Adrenal gland (tissue), 12 donors: ENCODE data around the gene LRRK1. TPM values are rescaled to one million over a fixed set of nuclear protein-coding genes. Genes with fewer than 3 reads are reported as not detected.

ENCODE experiments used
- DNase-seq, 7 donors: peaks; one replicate each; pipeline ENCODE4 v3.0.0-alpha.2; 2019 to 2020
- H3K27ac ChIP-seq, 5 donors: fragments of 200-600 bp; sonication (generic) in 4 of 5; 1 replicate in 3 of 5; 2 replicates in 2 of 5; pipeline versions ENCODE4 v1.5.1 to v1.8.0; 2016 to 2020; ENCODE audit warnings: mild to moderate bottlenecking in 1 of 5
- H3K27me3 ChIP-seq: fragments of 200-600 bp; 2 replicates; pipeline ENCODE4 v1.8.0; 2021
- H3K36me3 ChIP-seq, 2 donors: fragments of 200-600 bp; replicated peaks in 1 of 2; 1 replicate in 1 of 2; 2 replicates in 1 of 2; pipeline versions ENCODE4 v1.5.1 to v1.8.0; 2018 to 2022
- H3K4me1 ChIP-seq, 2 donors: fragments of 200-600 bp; replicated peaks in 1 of 2; 1 replicate in 1 of 2; 2 replicates in 1 of 2; pipeline versions ENCODE4 v1.5.1 to v1.8.0; 2018 to 2021
- H3K4me3 ChIP-seq, 4 donors: fragments of 200-600 bp; sonication (generic) in 3 of 4; one replicate each; pipeline ENCODE4 v1.5.1; 2016 to 2018
- H3K9me3 ChIP-seq, 3 donors: fragments of 200-600 bp; sonication (generic) in 1 of 3; replicated peaks in 1 of 3; 1 replicate in 2 of 3; 2 replicates in 1 of 3; pipeline versions ENCODE4 v1.5.1 to v1.8.0; 2016 to 2021
- POLR2A ChIP-seq, 2 donors: fragments of 450-650 bp; IDR thresholded peaks; one replicate each; pipeline ENCODE4 v1.6.1; 2017; ENCODE audit warnings: antibody characterized with exemption in 2 of 2, mild to moderate bottlenecking in 2 of 2, moderate library complexity in 1 of 2
- WGBS, 4 donors: extraction: QIAGEN DNeasy Blood & Tissue Kit in 2 of 4; methylation state at CpG; one replicate each; pipeline versions ENCODE4 v1.1.5 to v1.1.7; 2013 to 2017; 5-methylcytosine and 5-hydroxymethylcytosine counted together
- intact Hi-C, 2 donors: fragments of 100-400 bp; cut with DNase I; formaldehyde crosslinking; loops; one replicate each; pipeline versions ENCODE4 v1.14.1 to v1.15.0; 2022 to 2023
- polyA plus RNA-seq, 3 donors: library from polyadenylated mRNA; stranded (reverse); fragments of 200-250 nt in 2 of 3; fragments of 350-450 nt in 1 of 3; fragmentation: Illumina TruSeq in 1 of 3; extraction: RNeasy Lipid Tissue Mini Kit (QIAGEN cat#74804) in 1 of 3; gene quantifications; one replicate each; pipeline ENCODE4 v1.2.3, GENCODE V29; 2013 to 2014
- total RNA-seq, 9 donors: library from RNA; depleted of rRNA in 4 of 9; stranded (reverse); fragments of >200 nt in 4 of 9; fragments of 120-200 nt in 1 of 9; fragmentation: NEBNext Ultra II Directional in 1 of 9; extraction: Animal tissue kit (Norgen Biotek cat#: 25700) in 1 of 9; gene quantifications; one replicate each; pipeline versions ENCODE4 v1.1.0 to v1.2.4, GENCODE V29; 2013 to 2023
- TF ChIP-seq, protein P1 (sequence below), 6 experiments: fragments of 450-650 bp in 4 of 6; fragments of 200-600 bp in 2 of 6; sonication (generic) in 1 of 6; IDR thresholded peaks; 1 replicate in 5 of 6; 2 replicates in 1 of 6; pipeline versions ENCODE4 v1.5.1 to v1.8.0; 2016 to 2021; ENCODE audit warnings: antibody characterized with exemption in 6 of 6, mild to moderate bottlenecking in 2 of 6, moderate library complexity in 1 of 6
- donor health status: healthy with polysubstance abuse.
- donor health status: Bipolar disorder and iron deficiency.
- donor health status: DM: yes; HTN: yes; CAD: no.
- donor health status: DM: no; HTN: no; CAD: no.
- donor health status: DM: no; HTN: no; CAD: no.
- donor health status: DM: yes; HTN: yes; CAD: no.

Gene LRRK1
- total and polyA plus RNA-seq, 12 donors: 0.44 to 13.1 (median 7.7) TPM

DNA sequence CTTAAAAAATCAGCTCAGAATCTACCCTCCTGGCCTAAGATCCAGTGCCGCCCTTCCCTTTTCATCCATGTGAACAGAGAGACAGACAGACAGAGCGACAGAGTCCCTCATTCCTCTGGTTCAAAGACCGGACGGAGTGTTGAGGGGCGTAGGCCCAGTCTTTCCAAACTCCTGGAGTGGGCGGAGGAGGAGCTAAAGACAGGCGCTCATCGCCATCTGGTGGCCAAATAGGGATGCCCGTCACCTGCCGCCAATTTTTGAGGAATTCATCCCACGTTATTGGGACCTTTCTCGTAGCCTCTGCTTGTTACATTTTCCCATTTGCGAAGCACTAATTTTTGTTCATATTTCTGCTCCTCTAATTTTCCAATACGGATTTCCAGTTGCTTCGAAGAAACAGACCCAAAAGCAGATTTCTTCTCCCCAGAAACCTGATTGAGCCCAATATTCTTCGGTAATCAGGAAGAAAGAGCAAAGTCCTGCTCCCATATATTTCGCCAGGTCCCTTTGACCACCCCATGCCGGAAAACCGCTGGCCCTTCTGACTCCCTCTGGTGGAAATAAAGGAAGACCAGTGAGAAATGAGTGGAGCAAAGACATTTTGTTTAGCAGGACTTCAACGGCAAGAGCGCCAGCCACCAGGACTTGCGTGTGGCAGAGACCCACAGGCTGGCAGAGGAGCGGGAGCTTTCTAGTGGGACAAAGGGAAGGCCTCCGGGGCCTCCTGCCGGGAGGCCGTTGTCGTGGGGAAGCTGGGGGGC, 88.0 kb downstream of the LRRK1 start:
- H3K36me3 ChIP-seq: peaks cover 0 to 5% of the 10 kb centered on the region in 2 donors
- H3K9me3 ChIP-seq: no peaks in the 10 kb centered on the region
- H3K4me1 ChIP-seq: peaks cover 0 to 10% of the 10 kb centered on the region in 2 donors
- H3K27me3 ChIP-seq: no peaks in the 10 kb centered on the region
- DNase-seq: peak; percentile 62 to 87 (median 76)
- WGBS, 4 donors: 26 to 28% (median 27%) methylated on average over 27 of the region's 27 CpGs
- intact Hi-C loops: loop anchor here (5.0 to 10.0 kb wide), 3 partner anchors 90 to 662 kb away; partner anchors contain the start of genes LRRK1 (in 2 of the 2) and ADAMTS17 (in 1 of the 2)
- TF ChIP-seq POLR2A (IDR thresholded peaks at IDR 0.05): no peak
- TF ChIP-seq, protein P1, sequence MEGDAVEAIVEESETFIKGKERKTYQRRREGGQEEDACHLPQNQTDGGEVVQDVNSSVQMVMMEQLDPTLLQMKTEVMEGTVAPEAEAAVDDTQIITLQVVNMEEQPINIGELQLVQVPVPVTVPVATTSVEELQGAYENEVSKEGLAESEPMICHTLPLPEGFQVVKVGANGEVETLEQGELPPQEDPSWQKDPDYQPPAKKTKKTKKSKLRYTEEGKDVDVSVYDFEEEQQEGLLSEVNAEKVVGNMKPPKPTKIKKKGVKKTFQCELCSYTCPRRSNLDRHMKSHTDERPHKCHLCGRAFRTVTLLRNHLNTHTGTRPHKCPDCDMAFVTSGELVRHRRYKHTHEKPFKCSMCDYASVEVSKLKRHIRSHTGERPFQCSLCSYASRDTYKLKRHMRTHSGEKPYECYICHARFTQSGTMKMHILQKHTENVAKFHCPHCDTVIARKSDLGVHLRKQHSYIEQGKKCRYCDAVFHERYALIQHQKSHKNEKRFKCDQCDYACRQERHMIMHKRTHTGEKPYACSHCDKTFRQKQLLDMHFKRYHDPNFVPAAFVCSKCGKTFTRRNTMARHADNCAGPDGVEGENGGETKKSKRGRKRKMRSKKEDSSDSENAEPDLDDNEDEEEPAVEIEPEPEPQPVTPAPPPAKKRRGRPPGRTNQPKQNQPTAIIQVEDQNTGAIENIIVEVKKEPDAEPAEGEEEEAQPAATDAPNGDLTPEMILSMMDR (IDR thresholded peaks at IDR 0.05): peak; percentile 78 to 91 (median 88)
- H3K4me3 ChIP-seq: no peak overlapping the region
- no peak overlapping the region for H3K27ac ChIP-seq

DNA sequence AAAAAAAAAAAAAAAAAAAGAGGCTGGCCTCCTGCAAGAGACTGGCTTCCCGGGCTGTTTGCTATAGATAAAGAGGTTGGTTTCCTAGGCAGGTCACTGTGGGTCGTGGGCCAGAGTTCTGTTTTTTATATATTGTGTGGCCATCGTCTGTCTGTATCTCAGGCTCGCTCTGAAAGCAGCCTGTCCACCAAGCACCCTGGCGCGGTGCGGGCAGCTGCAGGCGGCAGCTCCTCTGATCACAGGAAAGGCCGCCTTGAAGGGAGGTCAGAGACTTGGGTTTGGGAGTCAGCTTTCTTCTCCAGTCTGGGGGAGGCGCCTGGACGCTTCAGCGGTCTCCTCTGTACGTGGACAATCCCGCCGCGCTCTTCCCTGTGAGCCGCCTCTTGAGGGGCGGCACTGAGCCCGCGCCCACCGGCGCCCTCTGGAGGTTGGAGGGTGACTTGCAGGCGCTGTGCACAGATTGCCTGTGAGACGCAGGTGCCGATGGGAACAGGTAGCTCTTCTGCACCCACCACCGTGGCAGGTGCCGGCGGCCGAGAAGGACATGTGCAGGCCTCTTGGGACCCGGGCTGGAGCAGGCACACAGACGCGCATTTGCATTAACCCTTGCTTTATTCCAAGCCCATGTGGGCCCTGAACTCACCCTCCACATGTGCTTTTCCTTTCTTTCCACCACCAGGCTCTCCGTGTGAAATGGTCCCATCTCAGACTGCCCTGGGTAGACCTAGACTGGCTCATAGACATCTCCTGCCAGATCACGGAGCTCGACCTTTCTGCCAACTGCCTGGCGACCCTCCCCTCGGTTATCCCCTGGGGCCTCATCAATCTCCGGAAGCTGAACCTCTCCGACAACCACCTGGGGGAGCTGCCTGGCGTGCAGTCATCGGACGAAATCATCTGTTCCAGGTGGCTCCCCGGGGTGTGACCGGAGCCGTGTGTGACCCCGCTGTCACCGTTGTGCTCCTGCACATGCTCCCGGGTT, 89.3 kb downstream of the LRRK1 start:
- Histone ChIP-seq H3K4me1 (peaks cover 0 to 10% of the 10 kb centered on the region in 2 donors), H3K36me3 (peaks cover 0 to 5% of the 10 kb centered on the region in 2 donors), H3K4me3 (peak overlapping the region in 1 of 4 donors; percentile 45), H3K27ac (peak overlapping the region in 1 of 5 donors; percentile 60), H3K9me3 (no peaks in the 10 kb centered on the region), H3K27me3 (peaks cover 3% of the 10 kb centered on the region)
- WGBS, 4 donors: 17 to 31% (median 20%) methylated on average over 26 to 48 of the region's 48 CpGs
- intact Hi-C loops: loop anchor here (5.0 to 10.0 kb wide), 3 partner anchors 91 to 664 kb away; partner anchors contain the start of genes LRRK1 (in 2 of the 2) and ADAMTS17 (in 1 of the 2)
- peak; percentile 62 to 89 (median 78) for DNase-seq
- no peak for TF ChIP-seq POLR2A (IDR thresholded peaks at IDR 0.05)
- TF ChIP-seq, protein P1 (IDR thresholded peaks at IDR 0.05): peak; percentile 76 to 98 (median 90)

DNA sequence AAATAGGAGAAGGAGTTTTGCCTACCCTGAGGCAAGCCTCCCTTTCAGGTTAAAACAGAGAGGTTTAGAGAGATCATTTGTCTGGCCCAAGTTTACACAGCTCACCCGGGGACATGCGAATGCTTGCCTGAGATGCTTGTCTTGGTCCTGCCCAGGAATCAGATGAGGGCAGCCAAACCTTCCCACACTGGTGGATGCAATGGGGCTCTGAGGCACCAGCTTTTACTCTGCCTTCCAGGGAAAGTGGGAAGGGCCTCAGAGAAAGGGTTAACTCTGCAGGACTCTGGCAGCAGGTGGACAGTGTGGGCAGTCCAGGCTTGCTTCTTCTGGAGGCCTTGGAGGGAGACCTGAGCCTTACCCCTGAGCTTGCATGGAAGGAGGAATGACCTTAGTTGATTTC, 90.0 kb downstream of the LRRK1 start:
- peak in 1 of 7 donors; percentile 17 for DNase-seq
- WGBS, 4 donors: 68 to 91% (median 85%) methylated on average over 2 of the region's 2 CpGs
- intact Hi-C loops: loop anchor here (5.0 to 10.0 kb wide), 3 partner anchors 92 to 664 kb away; partner anchors contain the start of genes LRRK1 (in 2 of the 2) and ADAMTS17 (in 1 of the 2)
- peaks cover 5% of the 10 kb centered on the region for H3K27me3 ChIP-seq
- no peak for TF ChIP-seq POLR2A (IDR thresholded peaks at IDR 0.05)
- TF ChIP-seq, protein P1 (IDR thresholded peaks at IDR 0.05): no peak
- peaks cover 0 to 10% of the 10 kb centered on the region in 2 donors for H3K4me1 ChIP-seq
- H3K4me3 ChIP-seq: no peak overlapping the region
- H3K36me3 ChIP-seq: peaks cover 0 to 5% of the 10 kb centered on the region in 2 donors
- H3K9me3 ChIP-seq: no peaks in the 10 kb centered on the region
- no peak overlapping the region for H3K27ac ChIP-seq
